Measurements from ENCODE around the gene TAAR2.

Gene TAAR2

GRCh38 chr6:132623106-132623845 is 799 bp downstream of the TAAR2 start:
- H3K79me2 ChIP-seq (ENCODE audit: insufficient read depth, low read length) = no peaks in the 10 kb centered on the region
- ATAC-seq (ENCODE audit: insufficient read depth, low read depth) (no peak), DNase-seq (no peak)
- H2AFZ ChIP-seq (ENCODE audit: low read depth, low read length) = no peak overlapping the region
- no peaks in the 10 kb centered on the region for H4K20me1 ChIP-seq (ENCODE audit: insufficient read depth, low read length)
- H3K36me3 ChIP-seq (ENCODE audit: insufficient read depth, low read length) = no peaks in the 10 kb centered on the region
- no peak overlapping the region for H3K27ac ChIP-seq (ENCODE audit: low read length)
- no peak overlapping the region for H3K9ac ChIP-seq (ENCODE audit: low read depth, low read length)
- TF ChIP-seq CTCF (IDR thresholded peaks at IDR 0.05; ENCODE audit: borderline replicate concordance, extremely low read depth, low read length, poor library complexity, severe bottlenecking) (no peak), EZH2 (IDR thresholded peaks at IDR 0.05; ENCODE audit: borderline replicate concordance, low read depth, low read length, severe bottlenecking) (no peak)
- no peaks in the 10 kb centered on the region for H3K4me1 ChIP-seq (ENCODE audit: insufficient read depth, low read length)
- no peak overlapping the region for H3K4me2 ChIP-seq (ENCODE audit: insufficient read depth, low read length)
- H3K27me3 ChIP-seq (ENCODE audit: insufficient read depth, low read length, poor library complexity) = no peaks in the 10 kb centered on the region
- H3K4me3 ChIP-seq (ENCODE audit: low read depth in 1 of 2, low read length in 2 of 2) = no peak overlapping the region
- no peaks in the 10 kb centered on the region for H3K9me3 ChIP-seq (ENCODE audit: insufficient read depth, low read length, severe bottlenecking)

DNA sequence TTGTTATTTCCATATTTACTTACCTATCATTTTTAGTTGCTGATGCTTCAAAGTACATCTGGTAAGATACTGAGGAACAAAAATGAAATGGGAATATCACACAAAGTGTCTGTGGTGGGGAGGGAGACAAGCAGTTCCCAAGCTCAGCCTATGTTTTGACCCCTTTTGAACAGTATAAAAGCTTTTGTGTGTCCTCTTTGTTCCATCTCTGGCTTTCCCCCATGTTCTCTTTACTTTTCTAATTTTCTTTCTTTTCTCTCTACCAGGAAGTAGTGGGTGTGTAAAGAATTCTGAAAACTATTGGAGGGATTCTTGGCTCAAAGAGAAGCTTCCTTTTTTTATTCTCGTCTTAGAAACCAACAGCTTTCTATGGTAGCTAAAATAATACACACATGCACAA is 7.4 kb downstream of the TAAR2 start:
- no peak overlapping the region for H3K4me2 ChIP-seq (ENCODE audit: insufficient read depth, low read length)
- no peak overlapping the region for H3K27ac ChIP-seq (ENCODE audit: low read length)
- H3K27me3 ChIP-seq (ENCODE audit: insufficient read depth, low read length, poor library complexity) = no peaks in the 10 kb centered on the region
- no peaks in the 10 kb centered on the region for H3K79me2 ChIP-seq (ENCODE audit: insufficient read depth, low read length)
- ATAC-seq (ENCODE audit: insufficient read depth, low read depth) (no peak), DNase-seq (no peak)
- H3K4me1 ChIP-seq (ENCODE audit: insufficient read depth, low read length) = no peaks in the 10 kb centered on the region
- no peaks in the 10 kb centered on the region for H3K36me3 ChIP-seq (ENCODE audit: insufficient read depth, low read length)
- no peak overlapping the region for H2AFZ ChIP-seq (ENCODE audit: low read depth, low read length)
- TF ChIP-seq EZH2 (IDR thresholded peaks at IDR 0.05; ENCODE audit: borderline replicate concordance, low read depth, low read length, severe bottlenecking) = no peak
- TF ChIP-seq CTCF (IDR thresholded peaks at IDR 0.05; ENCODE audit: borderline replicate concordance, extremely low read depth, low read length, poor library complexity, severe bottlenecking) = no peak
- H4K20me1 ChIP-seq (ENCODE audit: insufficient read depth, low read length) = no peaks in the 10 kb centered on the region
- no peaks in the 10 kb centered on the region for H3K9me3 ChIP-seq (ENCODE audit: insufficient read depth, low read length, severe bottlenecking)
- no peak overlapping the region for H3K4me3 ChIP-seq (ENCODE audit: low read depth in 1 of 2, low read length in 2 of 2)
- no peak overlapping the region for H3K9ac ChIP-seq (ENCODE audit: low read depth, low read length)

DNA sequence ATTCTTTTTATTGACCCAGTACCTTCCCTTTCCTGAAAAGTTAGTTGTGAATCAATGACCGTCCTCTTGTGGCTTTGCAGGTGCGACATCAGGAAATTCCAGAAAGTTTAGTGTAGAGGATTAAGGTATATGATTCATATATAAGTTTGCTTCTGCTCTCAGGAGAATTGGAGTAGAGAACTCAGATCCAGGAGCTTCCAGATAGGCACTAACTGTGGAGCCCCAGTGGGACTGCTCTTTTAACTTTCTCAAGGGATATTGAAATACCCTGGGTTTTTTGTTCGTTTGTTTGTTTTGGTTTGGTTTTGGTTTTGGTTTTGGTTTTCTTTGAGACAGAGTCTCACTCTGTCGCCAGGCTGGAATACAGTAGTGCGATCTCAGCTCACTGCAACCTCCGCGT is 9.5 kb downstream of the TAAR2 start:
- no peak for TF ChIP-seq CTCF (IDR thresholded peaks at IDR 0.05; ENCODE audit: borderline replicate concordance, extremely low read depth, low read length, poor library complexity, severe bottlenecking)
- TF ChIP-seq EZH2 (IDR thresholded peaks at IDR 0.05; ENCODE audit: borderline replicate concordance, low read depth, low read length, severe bottlenecking) = no peak
- H3K4me1 ChIP-seq (ENCODE audit: insufficient read depth, low read length) = no peaks in the 10 kb centered on the region

More for the DNA sequence above, 9.5 kb downstream of the TAAR2 start:
- DNase-seq = no peak
- ATAC-seq (ENCODE audit: insufficient read depth, low read depth) = 0 out of 3 replicates have a peak, but pooled peaks have one; percentile 35
- Histone ChIP-seq H3K36me3 (ENCODE audit: insufficient read depth, low read length) (no peaks in the 10 kb centered on the region), H4K20me1 (ENCODE audit: insufficient read depth, low read length) (no peaks in the 10 kb centered on the region), H3K4me2 (ENCODE audit: insufficient read depth, low read length) (no peak overlapping the region), H3K27me3 (ENCODE audit: insufficient read depth, low read length, poor library complexity) (no peaks in the 10 kb centered on the region), H2AFZ (ENCODE audit: low read depth, low read length) (no peak overlapping the region), H3K9me3 (ENCODE audit: insufficient read depth, low read length, severe bottlenecking) (no peaks in the 10 kb centered on the region), H3K27ac (ENCODE audit: low read length) (no peak overlapping the region), H3K9ac (ENCODE audit: low read depth, low read length) (no peak overlapping the region), H3K79me2 (ENCODE audit: insufficient read depth, low read length) (no peaks in the 10 kb centered on the region), H3K4me3 (ENCODE audit: low read depth in 1 of 2, low read length in 2 of 2) (no peak overlapping the region)
